HEK293 (cell line): ENCODE data around the gene SHC3.

Source experiments
- CTCF ChIA-PET: fragments of 350-600 bp; formaldehyde crosslinking; extraction: SDS; loops from one replicate; lab custom pipeline; 2021; ENCODE audit warnings: antibody characterized with exemption; lab: Yijun Ruan, JAX
- POLR2A ChIA-PET: fragments of 300-600 bp; formaldehyde crosslinking; extraction: SDS; loops from one replicate; lab custom pipeline; 2020; ENCODE audit warnings: antibody characterized with exemption, inconsistent platforms; lab: Yijun Ruan, JAX
- H3K27ac ChIP-seq: fragments of 200-500 bp; sonication (Bioruptor generic); 2 replicates; pipeline ENCODE4 v1.5.1; 2014; ENCODE audit warnings: low read depth, low read length, control low read depth, inconsistent platforms; ENCODE audit errors: extremely low read depth
- H3K36me3 ChIP-seq, 2 experiments: fragments of 200-500 bp in 1 of 2; sonication (Bioruptor generic) in 1 of 2; 1 replicate in 1 of 2; 2 replicates in 1 of 2; pipeline ENCODE4 v1.5.1; 2014 to 2017; ENCODE audit warnings: inconsistent platforms in 2 of 2, low read length in 2 of 2; ENCODE audit not compliant: control insufficient read depth in 2 of 2, insufficient read depth in 1 of 2
- H3K4me1 ChIP-seq: fragments of 200-500 bp; sonication (Bioruptor generic); 2 replicates; pipeline ENCODE4 v1.5.1; 2014; ENCODE audit warnings: mild to moderate bottlenecking, low read length, inconsistent platforms; ENCODE audit not compliant: control insufficient read depth, insufficient read depth
- H3K4me3 ChIP-seq: 2 replicates; pipeline ENCODE4 v1.5.1; 2011; ENCODE audit warnings: low read depth, mild to moderate bottlenecking, control low read depth, low read length, moderate library complexity
- H3K9me3 ChIP-seq: fragments of 200-500 bp; sonication (Bioruptor generic); 2 replicates; pipeline ENCODE4 v1.5.1; 2014; ENCODE audit warnings: low read depth, low read length, inconsistent platforms; ENCODE audit not compliant: control insufficient read depth, insufficient read depth
- BCL11B ChIP-seq: fragments of 450-650 bp; formaldehyde crosslinking; IDR thresholded peaks from 2 replicates; pipeline ENCODE4 v1.5.1; 2016; ENCODE audit warnings: low read depth, missing biosample characterization, missing genetic modification characterization
- KLF10 ChIP-seq: fragments of 450-650 bp; IDR thresholded peaks from 2 replicates; pipeline ENCODE4 v1.5.1; 2018; ENCODE audit warnings: missing biosample characterization, mild to moderate bottlenecking, missing genetic modification characterization
- MYNN ChIP-seq: fragments of 450-650 bp; formaldehyde crosslinking; IDR thresholded peaks from 2 replicates; pipeline ENCODE4 v1.5.1; 2016; ENCODE audit warnings: missing biosample characterization, missing genetic modification characterization, borderline replicate concordance
- SCRT1 ChIP-seq: fragments of 450-650 bp; formaldehyde crosslinking; IDR thresholded peaks from 2 replicates; pipeline ENCODE4 v1.5.1; 2016; ENCODE audit warnings: missing biosample characterization, missing genetic modification characterization, borderline replicate concordance
- SP3 ChIP-seq: fragments of 450-650 bp; formaldehyde crosslinking; IDR thresholded peaks from 2 replicates; pipeline ENCODE4 v1.5.1; 2016; ENCODE audit warnings: missing biosample characterization, missing genetic modification characterization
- ZBTB1 ChIP-seq: fragments of 450-650 bp; formaldehyde crosslinking; IDR thresholded peaks from 2 replicates; pipeline ENCODE4 v1.5.1; 2016; ENCODE audit warnings: missing biosample characterization, missing genetic modification characterization
- ZBTB10 ChIP-seq: fragments of 450-650 bp; formaldehyde crosslinking; IDR thresholded peaks from 2 replicates; pipeline ENCODE4 v1.5.1; 2016; ENCODE audit warnings: missing biosample characterization, missing genetic modification characterization
- ZBTB48 ChIP-seq: fragments of 450-650 bp; formaldehyde crosslinking; IDR thresholded peaks from 2 replicates; pipeline ENCODE4 v1.5.1; 2016; ENCODE audit warnings: missing biosample characterization, missing genetic modification characterization
- ZNF248 ChIP-seq: fragments of 450-650 bp; formaldehyde crosslinking; IDR thresholded peaks from 2 replicates; pipeline ENCODE4 v1.5.1; 2017; ENCODE audit warnings: missing biosample characterization, missing genetic modification characterization
- ZNF311 ChIP-seq: fragments of 450-650 bp; formaldehyde crosslinking; IDR thresholded peaks from 2 replicates; pipeline ENCODE4 v1.5.1; 2017; ENCODE audit warnings: missing biosample characterization, missing genetic modification characterization, borderline replicate concordance
- ZNF366 ChIP-seq: fragments of 450-650 bp; formaldehyde crosslinking; conservative IDR thresholded peaks from 2 replicates; pipeline ENCODE4 v1.5.1; 2016; ENCODE audit warnings: missing biosample characterization, missing genetic modification characterization
- ZNF560 ChIP-seq: fragments of 450-650 bp; formaldehyde crosslinking; IDR thresholded peaks from 2 replicates; pipeline ENCODE4 v1.5.1; 2017; ENCODE audit warnings: missing biosample characterization, missing genetic modification characterization, borderline replicate concordance
- ZNF600 ChIP-seq: fragments of 450-650 bp; formaldehyde crosslinking; IDR thresholded peaks from 2 replicates; pipeline ENCODE4 v1.5.1; 2016; ENCODE audit warnings: missing biosample characterization, missing genetic modification characterization
- ZNF610 ChIP-seq: fragments of 450-650 bp; formaldehyde crosslinking; IDR thresholded peaks from 2 replicates; pipeline ENCODE4 v1.5.1; 2016; ENCODE audit warnings: missing biosample characterization, missing genetic modification characterization, borderline replicate concordance
- ZNF621 ChIP-seq: fragments of 450-650 bp; formaldehyde crosslinking; IDR thresholded peaks from 2 replicates; pipeline ENCODE4 v1.5.1; 2017; ENCODE audit warnings: missing biosample characterization, missing genetic modification characterization
- ZNF629 ChIP-seq: fragments of 450-650 bp; formaldehyde crosslinking; IDR thresholded peaks from 2 replicates; pipeline ENCODE4 v1.5.1; 2017; ENCODE audit warnings: missing biosample characterization, missing genetic modification characterization
- ZNF658 ChIP-seq: fragments of 450-650 bp; formaldehyde crosslinking; IDR thresholded peaks from 2 replicates; pipeline ENCODE4; 2016; ENCODE audit warnings: missing biosample characterization, missing genetic modification characterization
- ZNF664 ChIP-seq: fragments of 450-650 bp; formaldehyde crosslinking; IDR thresholded peaks from 2 replicates; pipeline ENCODE4 v1.5.1; 2016; ENCODE audit warnings: missing biosample characterization, missing genetic modification characterization
- ZSCAN5A ChIP-seq: fragments of 450-650 bp; formaldehyde crosslinking; IDR thresholded peaks from 2 replicates; pipeline ENCODE4 v1.5.1; 2016; ENCODE audit warnings: missing biosample characterization, missing genetic modification characterization
- ZXDB ChIP-seq: fragments of 450-650 bp; formaldehyde crosslinking; IDR thresholded peaks from 2 replicates; pipeline ENCODE4 v1.5.1; 2016; ENCODE audit warnings: missing biosample characterization, missing genetic modification characterization
- TF ChIP-seq, protein P1 (sequence below): fragments of 450-650 bp; formaldehyde crosslinking; IDR thresholded peaks from 2 replicates; pipeline ENCODE4 v1.5.1; 2016; ENCODE audit warnings: missing biosample characterization, missing genetic modification characterization
- TF ChIP-seq, protein P2 (sequence below): fragments of 450-650 bp; formaldehyde crosslinking; IDR thresholded peaks from 2 replicates; pipeline ENCODE4 v1.5.1; 2016; ENCODE audit warnings: missing biosample characterization, missing genetic modification characterization, low read depth

SHC3 gene

DNA sequence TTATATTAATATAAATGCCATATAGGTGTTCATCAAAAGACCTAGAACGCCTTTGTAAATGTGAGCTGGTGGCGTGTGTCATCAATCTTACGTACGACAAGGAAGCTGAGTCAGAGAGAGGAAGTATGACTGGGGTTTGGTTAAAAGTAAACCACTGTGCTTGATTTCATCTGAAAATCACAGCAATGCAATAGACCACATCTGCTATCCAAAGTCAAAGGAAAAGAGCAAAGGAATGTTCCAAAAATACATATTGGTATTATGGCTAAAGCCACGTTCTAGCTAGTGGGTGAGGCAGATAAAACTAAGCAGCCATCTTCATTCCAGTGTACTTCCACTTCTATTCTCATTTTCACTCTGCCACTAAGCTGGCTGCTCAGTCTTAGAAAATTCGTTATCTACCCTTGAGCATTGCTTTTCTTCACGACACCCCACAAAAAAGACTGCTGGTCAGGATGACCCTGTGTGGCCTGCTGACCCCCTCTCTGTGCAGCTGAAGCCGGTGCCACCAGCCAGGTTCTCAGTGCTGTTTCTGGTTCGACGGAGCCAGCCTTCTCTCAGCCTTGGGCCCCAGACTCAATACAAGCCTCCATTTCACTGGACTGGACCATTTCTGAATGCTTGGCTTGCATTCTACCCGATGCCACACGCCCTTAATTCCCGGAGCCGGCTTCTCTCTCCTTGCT lies 23.8 kb downstream of the SHC3 start:
- H3K4me1 ChIP-seq: no peaks in the 10 kb centered on the region
- POLR2A ChIA-PET: interaction anchor here (0.6 kb wide), 1 partner anchor 19 kb away, joined by 3 read pairs; no protein-coding TSS in a partner anchor
- CTCF ChIA-PET: interaction anchor here (0.6 to 1.0 kb wide), 3 partner anchors 10 to 394 kb away, joined by 3 to 4 read pairs (median 3); no protein-coding TSS in a partner anchor
- H3K9me3 ChIP-seq: no peaks in the 10 kb centered on the region
- H3K36me3 ChIP-seq: no peaks in the 10 kb centered on the region
- TF ChIP-seq ZNF658 (no peak), ZNF621 (tag by site-specific recombination) (no peak), ZNF311 (tag by site-specific recombination) (no peak), ZNF560 (tag by site-specific recombination) (no peak), ZNF248 (tag by site-specific recombination) (no peak), ZNF600 (tag by site-specific recombination) (no peak), ZNF664 (tag by site-specific recombination) (no peak), MYNN (tag by site-specific recombination) (no peak), ZNF366 (no peak)
- no peak overlapping the region for H3K4me3 ChIP-seq
- H3K27ac ChIP-seq: no peak overlapping the region

DNA sequence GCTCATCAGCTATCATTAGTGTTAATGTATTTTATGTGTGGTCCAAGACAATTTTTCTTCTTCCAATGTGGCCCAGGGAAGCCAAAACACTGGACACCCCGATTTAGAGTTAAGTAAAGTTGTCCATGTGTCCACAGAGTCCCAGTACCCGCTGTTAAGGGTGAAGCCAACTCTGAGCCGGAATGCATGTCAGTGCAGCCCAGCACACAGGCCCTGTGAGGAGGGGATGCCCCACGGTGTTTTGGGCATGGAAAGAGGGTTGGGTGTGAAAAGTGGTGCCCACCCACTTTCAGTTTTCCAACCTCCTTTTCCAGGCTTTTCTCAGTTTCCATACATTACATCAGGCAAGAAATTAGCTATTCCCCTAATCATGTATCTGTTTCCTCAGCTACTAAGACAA lies 24.4 kb downstream of the SHC3 start:
- H3K4me3 ChIP-seq: no peak overlapping the region
- POLR2A ChIA-PET: interaction anchor here (0.6 kb wide), 1 partner anchor 20 kb away, joined by 3 read pairs; no protein-coding TSS in a partner anchor
- no peaks in the 10 kb centered on the region for H3K9me3 ChIP-seq
- no peaks in the 10 kb centered on the region for H3K36me3 ChIP-seq
- H3K4me1 ChIP-seq: no peaks in the 10 kb centered on the region
- CTCF ChIA-PET: no interaction called here
- no peak overlapping the region for H3K27ac ChIP-seq
- TF ChIP-seq ZXDB: no peak
- TF ChIP-seq ZNF600 (tag by site-specific recombination): no peak
- no peak for TF ChIP-seq SP3
- no peak for TF ChIP-seq ZBTB48 (tag by site-specific recombination)
- TF ChIP-seq, protein P1, sequence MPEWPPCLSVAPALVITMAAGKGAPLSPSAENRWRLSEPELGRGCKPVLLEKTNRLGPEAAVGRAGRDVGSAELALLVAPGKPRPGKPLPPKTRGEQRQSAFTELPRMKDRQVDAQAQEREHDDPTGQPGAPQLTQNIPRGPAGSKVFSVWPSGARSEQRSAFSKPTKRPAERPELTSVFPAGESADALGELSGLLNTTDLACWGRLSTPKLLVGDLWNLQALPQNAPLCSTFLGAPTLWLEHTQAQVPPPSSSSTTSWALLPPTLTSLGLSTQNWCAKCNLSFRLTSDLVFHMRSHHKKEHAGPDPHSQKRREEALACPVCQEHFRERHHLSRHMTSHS (tag by site-specific recombination): no peak
- TF ChIP-seq SCRT1: no peak
- TF ChIP-seq BCL11B (tag by site-specific recombination): no peak
- TF ChIP-seq ZBTB10 (tag by site-specific recombination): no peak
- no peak for TF ChIP-seq ZBTB1 (tag by site-specific recombination)
- TF ChIP-seq ZNF610 (tag by site-specific recombination): no peak

- Histone ChIP-seq H3K4me1 (no peaks in the 10 kb centered on the region), H3K27ac (no peak overlapping the region), H3K9me3 (no peaks in the 10 kb centered on the region), H3K36me3 (no peaks in the 10 kb centered on the region), H3K4me3 (no peak overlapping the region)
- ChIA-PET CTCF (no interaction called here), POLR2A (no interaction called here)
- no peak for TF ChIP-seq KLF10 (tag by site-specific recombination)
- no peak for TF ChIP-seq ZSCAN5A (tag by site-specific recombination)
- no peak for TF ChIP-seq ZNF629 (tag by site-specific recombination)
- TF ChIP-seq, protein P2, sequence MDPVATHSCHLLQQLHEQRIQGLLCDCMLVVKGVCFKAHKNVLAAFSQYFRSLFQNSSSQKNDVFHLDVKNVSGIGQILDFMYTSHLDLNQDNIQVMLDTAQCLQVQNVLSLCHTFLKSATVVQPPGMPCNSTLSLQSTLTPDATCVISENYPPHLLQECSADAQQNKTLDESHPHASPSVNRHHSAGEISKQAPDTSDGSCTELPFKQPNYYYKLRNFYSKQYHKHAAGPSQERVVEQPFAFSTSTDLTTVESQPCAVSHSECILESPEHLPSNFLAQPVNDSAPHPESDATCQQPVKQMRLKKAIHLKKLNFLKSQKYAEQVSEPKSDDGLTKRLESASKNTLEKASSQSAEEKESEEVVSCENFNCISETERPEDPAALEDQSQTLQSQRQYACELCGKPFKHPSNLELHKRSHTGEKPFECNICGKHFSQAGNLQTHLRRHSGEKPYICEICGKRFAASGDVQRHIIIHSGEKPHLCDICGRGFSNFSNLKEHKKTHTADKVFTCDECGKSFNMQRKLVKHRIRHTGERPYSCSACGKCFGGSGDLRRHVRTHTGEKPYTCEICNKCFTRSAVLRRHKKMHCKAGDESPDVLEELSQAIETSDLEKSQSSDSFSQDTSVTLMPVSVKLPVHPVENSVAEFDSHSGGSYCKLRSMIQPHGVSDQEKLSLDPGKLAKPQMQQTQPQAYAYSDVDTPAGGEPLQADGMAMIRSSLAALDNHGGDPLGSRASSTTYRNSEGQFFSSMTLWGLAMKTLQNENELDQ (tag by site-specific recombination): no peak
Measured at GRCh38 chr9:89153232-89154017, 25.2 kb downstream of the SHC3 start.
